Measurements from ENCODE around the gene P3H2. TPM values are rescaled to one million over a fixed set of nuclear protein-coding genes. Genes with fewer than 3 reads are reported as not detected.

P3H2 gene
- total and polyA plus RNA-seq, 9 of the 15 experiments (the other 6 are each of a cell fraction or from before 2014, with no cell fraction given) = 0.04 to 0.26 (median 0.22) TPM; not detected in 6

DNA sequence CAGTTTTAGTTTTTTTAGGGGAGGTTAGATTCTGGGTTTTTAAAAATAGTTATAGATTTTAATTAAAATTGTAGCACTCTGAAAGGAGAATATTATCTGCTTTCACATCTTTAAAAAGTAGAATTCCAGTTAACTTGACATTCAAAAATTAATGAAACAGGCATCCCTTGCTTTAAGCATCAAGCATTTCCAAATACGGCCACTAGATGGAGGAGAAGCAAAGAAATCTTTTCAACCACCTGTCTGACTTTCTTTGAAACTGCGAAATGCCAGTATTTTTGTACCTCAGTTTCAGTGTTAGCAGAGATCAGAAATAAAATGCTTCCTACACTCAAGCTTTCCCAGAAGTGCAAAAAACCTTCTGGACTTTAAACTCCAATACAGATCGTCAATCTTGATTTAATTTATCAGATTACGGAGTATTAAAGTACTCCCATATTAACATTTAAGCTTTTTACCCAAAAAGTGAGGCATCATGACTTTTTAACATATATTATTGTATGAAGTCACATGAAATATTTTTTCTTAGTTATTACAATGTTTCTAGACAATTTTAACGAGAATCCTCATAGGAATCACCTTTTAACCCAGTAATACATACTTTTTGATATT is 153.3 kb downstream of the P3H2 start (continued):
- TF ChIP-seq, protein P1, sequence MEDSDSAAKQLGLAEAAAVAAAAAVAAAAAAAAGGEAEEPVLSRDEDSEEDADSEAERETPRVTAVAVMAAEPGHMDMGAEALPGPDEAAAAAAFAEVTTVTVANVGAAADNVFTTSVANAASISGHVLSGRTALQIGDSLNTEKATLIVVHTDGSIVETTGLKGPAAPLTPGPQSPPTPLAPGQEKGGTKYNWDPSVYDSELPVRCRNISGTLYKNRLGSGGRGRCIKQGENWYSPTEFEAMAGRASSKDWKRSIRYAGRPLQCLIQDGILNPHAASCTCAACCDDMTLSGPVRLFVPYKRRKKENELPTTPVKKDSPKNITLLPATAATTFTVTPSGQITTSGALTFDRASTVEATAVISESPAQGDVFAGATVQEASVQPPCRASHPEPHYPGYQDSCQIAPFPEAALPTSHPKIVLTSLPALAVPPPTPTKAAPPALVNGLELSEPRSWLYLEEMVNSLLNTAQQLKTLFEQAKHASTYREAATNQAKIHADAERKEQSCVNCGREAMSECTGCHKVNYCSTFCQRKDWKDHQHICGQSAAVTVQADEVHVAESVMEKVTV (CRISPR knock-in tag; IDR thresholded peaks at IDR 0.05) = peak; percentile 38; the same call in 1 of the 2 replicates
- TF ChIP-seq RAD21 (CRISPR knock-in tag; conservative IDR thresholded peaks at IDR 0.05 in 1 of 2, IDR thresholded peaks at IDR 0.05 in 1 of 2) (peak; percentile 53 to 76), BRF1 (IDR thresholded peaks at IDR 0.05; ENCODE audit: borderline replicate concordance, extremely low read depth, insufficient read length) (no peak), DMBX1 (CRISPR knock-in tag; IDR thresholded peaks at IDR 0.05; ENCODE audit: borderline replicate concordance) (no peak), BMI1 (IDR thresholded peaks at IDR 0.05; ENCODE audit: low read length) (no peak), ZNF444 (CRISPR knock-in tag; IDR thresholded peaks at IDR 0.05) (no peak), HNRNPL (IDR thresholded peaks at IDR 0.05; ENCODE audit: low read depth, low read length) (no peak), HNRNPLL (IDR thresholded peaks at IDR 0.05; ENCODE audit: low read depth, low read length, poor library complexity, severe bottlenecking) (no peak)
- TF ChIP-seq, protein P2, sequence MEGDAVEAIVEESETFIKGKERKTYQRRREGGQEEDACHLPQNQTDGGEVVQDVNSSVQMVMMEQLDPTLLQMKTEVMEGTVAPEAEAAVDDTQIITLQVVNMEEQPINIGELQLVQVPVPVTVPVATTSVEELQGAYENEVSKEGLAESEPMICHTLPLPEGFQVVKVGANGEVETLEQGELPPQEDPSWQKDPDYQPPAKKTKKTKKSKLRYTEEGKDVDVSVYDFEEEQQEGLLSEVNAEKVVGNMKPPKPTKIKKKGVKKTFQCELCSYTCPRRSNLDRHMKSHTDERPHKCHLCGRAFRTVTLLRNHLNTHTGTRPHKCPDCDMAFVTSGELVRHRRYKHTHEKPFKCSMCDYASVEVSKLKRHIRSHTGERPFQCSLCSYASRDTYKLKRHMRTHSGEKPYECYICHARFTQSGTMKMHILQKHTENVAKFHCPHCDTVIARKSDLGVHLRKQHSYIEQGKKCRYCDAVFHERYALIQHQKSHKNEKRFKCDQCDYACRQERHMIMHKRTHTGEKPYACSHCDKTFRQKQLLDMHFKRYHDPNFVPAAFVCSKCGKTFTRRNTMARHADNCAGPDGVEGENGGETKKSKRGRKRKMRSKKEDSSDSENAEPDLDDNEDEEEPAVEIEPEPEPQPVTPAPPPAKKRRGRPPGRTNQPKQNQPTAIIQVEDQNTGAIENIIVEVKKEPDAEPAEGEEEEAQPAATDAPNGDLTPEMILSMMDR (IDR thresholded peaks at IDR 0.05 in 2 of 3, conservative IDR thresholded peaks at IDR 0.05 in 1 of 3; ENCODE audit: insufficient read depth in 2 of 3, low read depth in 1 of 3, low read length in 3 of 3) = peak; percentile 30 to 60 (median 49); a peak in 5 of 6 replicates
